H1 (cell line): ENCODE results near the gene APMAP.

ENCODE experiments used
- BACH1 ChIP-seq: IDR thresholded peaks from 2 replicates; pipeline ENCODE4 v1.6.1; 2012; ENCODE audit warnings: low read length, improper control_type of control experiment
- CTCF ChIP-seq, 3 experiments: IDR thresholded peaks; 1 replicate in 2 of 3; 2 replicates in 1 of 3; pipeline versions ENCODE4 v1.5.1 to v1.6.1; 2011; ENCODE audit warnings: low read length in 3 of 3, mild to moderate bottlenecking in 3 of 3, inconsistent platforms in 2 of 3, low read depth in 1 of 3, moderate library complexity in 1 of 3; ENCODE audit not compliant: insufficient read depth in 1 of 3; ENCODE audit errors: control extremely low read depth in 1 of 3
- EGR1 ChIP-seq: IDR thresholded peaks from 2 replicates; pipeline ENCODE4 v1.6.1; 2011; ENCODE audit warnings: low read depth, low read length, borderline replicate concordance
- EP300 ChIP-seq, 2 experiments: IDR thresholded peaks; 1 replicate in 1 of 2; 2 replicates in 1 of 2; pipeline ENCODE4 v1.6.1; 2011 to 2012; ENCODE audit warnings: low read depth in 2 of 2, low read length in 2 of 2, mild to moderate bottlenecking in 2 of 2, borderline replicate concordance in 1 of 2, inconsistent platforms in 1 of 2, moderate library complexity in 1 of 2
- POLR2A ChIP-seq, 2 experiments: IDR thresholded peaks; 1 replicate in 1 of 2; 2 replicates in 1 of 2; pipeline ENCODE4 v1.6.1; 2011; ENCODE audit warnings: low read depth in 2 of 2, low read length in 2 of 2, mild to moderate bottlenecking in 2 of 2; ENCODE audit errors: control extremely low read depth in 1 of 2
- POLR2AphosphoS5 ChIP-seq: IDR thresholded peaks from 2 replicates; pipeline ENCODE4 v1.6.1; 2011; ENCODE audit warnings: low read depth, low read length
- RBBP5 ChIP-seq: IDR thresholded peaks from 2 replicates; pipeline ENCODE4 v1.7.1; 2012; ENCODE audit warnings: low read depth, mild to moderate bottlenecking, inconsistent platforms, low read length, moderate library complexity, borderline replicate concordance
- RXRA ChIP-seq: IDR thresholded peaks from 2 replicates; pipeline ENCODE4 v1.6.1; 2011; ENCODE audit warnings: low read depth, mild to moderate bottlenecking, low read length, moderate library complexity; ENCODE audit not compliant: insufficient read depth
- SIN3A ChIP-seq, 2 experiments: IDR thresholded peaks in 1 of 2; conservative IDR thresholded peaks in 1 of 2; 2 replicates each; pipeline ENCODE4 v1.6.1; 2011 to 2012; ENCODE audit warnings: low read length in 2 of 2, improper control_type of control experiment in 1 of 2, low read depth in 1 of 2, mild to moderate bottlenecking in 1 of 2
- TCF12 ChIP-seq: IDR thresholded peaks from 2 replicates; pipeline ENCODE4 v1.6.1; 2011; ENCODE audit warnings: low read depth, mild to moderate bottlenecking, low read length
- ZNF274 ChIP-seq: IDR thresholded peaks from 2 replicates; pipeline ENCODE4 v1.7.0; 2012; ENCODE audit warnings: low read length, borderline replicate concordance; ENCODE audit errors: extremely low read depth
- TF ChIP-seq, protein P1 (sequence below): IDR thresholded peaks from 2 replicates; pipeline ENCODE4 v1.6.1; 2012; ENCODE audit warnings: inconsistent platforms

GRCh38 chr20:24987873-24988835 is 4.4 kb downstream of the APMAP start:
- TF ChIP-seq CTCF (IDR thresholded peaks at IDR 0.05; ENCODE audit: control extremely low read depth in 1 of 3, insufficient read depth in 1 of 3, low read depth in 1 of 3, low read length in 3 of 3), result no peak
- TF ChIP-seq SIN3A (conservative IDR thresholded peaks at IDR 0.05 in 1 of 2, IDR thresholded peaks at IDR 0.05 in 1 of 2; ENCODE audit: low read depth in 1 of 2, low read length in 2 of 2), result no peak
- TF ChIP-seq EGR1, result no peak
- TF ChIP-seq BACH1, result no peak
- no peak for TF ChIP-seq ZNF274
- TF ChIP-seq, protein P1, sequence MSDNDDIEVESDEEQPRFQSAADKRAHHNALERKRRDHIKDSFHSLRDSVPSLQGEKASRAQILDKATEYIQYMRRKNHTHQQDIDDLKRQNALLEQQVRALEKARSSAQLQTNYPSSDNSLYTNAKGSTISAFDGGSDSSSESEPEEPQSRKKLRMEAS, result no peak
- no peak for TF ChIP-seq RXRA
- no peak for TF ChIP-seq EP300 (IDR thresholded peaks at IDR 0.05; ENCODE audit: borderline replicate concordance in 1 of 2, low read depth in 2 of 2, low read length in 2 of 2)
- no peak for TF ChIP-seq TCF12
- no peak for TF ChIP-seq POLR2A (IDR thresholded peaks at IDR 0.05; ENCODE audit: control extremely low read depth in 1 of 2, low read depth in 2 of 2, low read length in 2 of 2)
- no peak for TF ChIP-seq RBBP5
- TF ChIP-seq POLR2AphosphoS5, result no peak
